ENCODE data around the gene FRMPD4. TPM values are rescaled to one million over a fixed set of nuclear protein-coding genes. Genes with fewer than 3 reads are reported as not detected.

Gene FRMPD4
- polyA plus RNA-seq, 1 experiment, result 0.82 TPM

- Histone ChIP-seq H3K36me3 (ENCODE audit: control insufficient read depth, insufficient read depth, low read length) (no peaks in the 10 kb centered on the region), H3K4me3 (ENCODE audit: low read depth, low read length) (no peak overlapping the region), H3K27me3 (ENCODE audit: control insufficient read depth, insufficient read depth, low read length) (no peaks in the 10 kb centered on the region)
- no peak for TF ChIP-seq CTCF (IDR thresholded peaks at IDR 0.05; ENCODE audit: insufficient read depth, low read depth, low read length)
- DNase-seq (ENCODE audit: low read depth), result no peak
- ChIA-PET POLR2A (no interaction called here), CTCF (no interaction called here)
These were observed 170.1 kb downstream of the FRMPD4 start for GRCh38 chrX:12308420-12308819.

- H3K27me3 ChIP-seq (ENCODE audit: control insufficient read depth, insufficient read depth, low read length), result no peaks in the 10 kb centered on the region
These were observed 170.9 kb downstream of the FRMPD4 start for GRCh38 chrX:12309040-12309743.

GRCh38 chrX:12309744-12310076 is 171.4 kb downstream of the FRMPD4 start:
- Histone ChIP-seq H3K4me3 (ENCODE audit: low read depth, low read length) (no peak overlapping the region), H3K27me3 (ENCODE audit: control insufficient read depth, insufficient read depth, low read length) (no peaks in the 10 kb centered on the region), H3K36me3 (ENCODE audit: control insufficient read depth, insufficient read depth, low read length) (no peaks in the 10 kb centered on the region)
- no peak for DNase-seq (ENCODE audit: low read depth)
- ChIA-PET POLR2A (no interaction called here), CTCF (no interaction called here)
- no peak for TF ChIP-seq CTCF (IDR thresholded peaks at IDR 0.05; ENCODE audit: insufficient read depth, low read depth, low read length)

More at GRCh38 chrX:12309040-12309743, 170.9 kb downstream of the FRMPD4 start:
- Histone ChIP-seq H3K4me3 (ENCODE audit: low read depth, low read length) (no peak overlapping the region), H3K36me3 (ENCODE audit: control insufficient read depth, insufficient read depth, low read length) (no peaks in the 10 kb centered on the region)
- ChIA-PET POLR2A (no interaction called here), CTCF (no interaction called here)
- no peak for DNase-seq (ENCODE audit: low read depth)
- no peak for TF ChIP-seq CTCF (IDR thresholded peaks at IDR 0.05; ENCODE audit: insufficient read depth, low read depth, low read length)

- POLR2A ChIA-PET, result no interaction called here
These were observed 176.4 kb downstream of the FRMPD4 start for GRCh38 chrX:12314651-12315050.

GRCh38 chrX:12315526-12315925 is 177.3 kb downstream of the FRMPD4 start:
- ChIA-PET POLR2A (no interaction called here), CTCF (no interaction called here)
- Histone ChIP-seq H3K36me3 (ENCODE audit: control insufficient read depth, insufficient read depth, low read length) (no peaks in the 10 kb centered on the region), H3K27me3 (ENCODE audit: control insufficient read depth, insufficient read depth, low read length) (no peaks in the 10 kb centered on the region), H3K4me3 (ENCODE audit: low read depth, low read length) (no peak overlapping the region)
- no peak for DNase-seq (ENCODE audit: low read depth)
- TF ChIP-seq CTCF (IDR thresholded peaks at IDR 0.05; ENCODE audit: insufficient read depth, low read depth, low read length), result no peak

More at GRCh38 chrX:12314651-12315050, 176.4 kb downstream of the FRMPD4 start:
- no peak for DNase-seq (ENCODE audit: low read depth)
- Histone ChIP-seq H3K36me3 (ENCODE audit: control insufficient read depth, insufficient read depth, low read length) (no peaks in the 10 kb centered on the region), H3K27me3 (ENCODE audit: control insufficient read depth, insufficient read depth, low read length) (no peaks in the 10 kb centered on the region), H3K4me3 (ENCODE audit: low read depth, low read length) (no peak overlapping the region)
- CTCF ChIA-PET, result no interaction called here
- no peak for TF ChIP-seq CTCF (IDR thresholded peaks at IDR 0.05; ENCODE audit: insufficient read depth, low read depth, low read length)

Data from BJ (cell line).